Hematopoietic multipotent progenitor cell treated with erythropoietin and hydrocortisone succinate and interleukin-3 and kit ligand, for 4 days (in vitro differentiated cells): ENCODE measurements around the gene MRPS15.
A peak's percentile ranks its signal among the peaks of the same experiment; 100 is the strongest.

Experiments
- DNase-seq: peaks from one replicate; pipeline ENCODE4 v3.0.0-alpha.2; 2015

The MRPS15 gene

DNA sequence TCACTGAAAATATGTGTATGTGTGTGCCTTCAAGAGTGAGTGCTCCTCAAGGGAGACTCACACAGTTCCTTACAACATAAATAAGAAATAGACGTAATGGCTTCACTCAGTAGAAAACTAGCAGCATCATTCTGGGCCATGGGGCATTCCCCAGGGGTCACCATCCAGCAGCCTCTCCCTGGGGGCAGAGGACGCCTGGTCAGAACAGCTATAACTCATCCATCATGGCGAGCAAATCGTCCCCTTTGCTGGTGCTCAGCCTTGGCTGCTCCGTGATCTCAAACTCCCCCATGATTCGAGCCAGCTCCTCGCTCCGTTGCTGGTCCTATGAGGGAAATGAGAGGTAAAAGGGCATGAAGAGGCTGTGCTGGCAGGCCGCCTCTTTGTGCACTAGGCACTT is 46.3 kb downstream of the MRPS15 start:
- no peak for DNase-seq

DNA sequence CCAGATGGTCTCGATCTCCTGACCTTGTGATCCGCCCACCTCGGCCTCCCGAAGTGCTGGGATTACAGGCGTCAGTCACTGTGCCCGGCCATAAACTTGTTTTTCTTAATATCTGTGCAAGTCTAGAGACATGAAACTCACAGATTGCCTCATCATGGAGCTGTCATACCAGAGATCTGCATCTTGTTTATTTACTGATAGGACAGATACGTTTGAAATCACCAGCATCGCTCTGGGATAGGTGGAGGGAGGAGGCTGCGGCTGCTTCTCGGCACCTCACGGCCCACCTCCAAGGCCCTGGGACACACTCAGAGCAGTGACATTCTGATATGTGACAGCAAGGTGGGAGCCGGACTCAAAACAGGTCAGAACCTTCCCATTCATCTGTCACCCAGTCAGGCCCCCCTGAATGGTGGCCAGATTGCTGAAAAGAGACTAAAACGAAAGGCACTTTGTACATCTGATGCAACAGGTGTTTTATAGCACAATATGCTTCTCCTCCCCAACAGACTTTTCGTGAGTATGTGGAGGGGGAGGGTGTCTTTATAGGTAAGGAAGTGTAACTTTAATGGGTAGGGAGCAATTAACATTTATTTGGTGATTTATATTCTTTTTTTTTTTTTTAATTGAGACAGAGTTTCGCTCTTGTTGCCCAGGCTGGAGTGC is 48.4 kb downstream of the MRPS15 start:
- DNase-seq: no peak

DNA sequence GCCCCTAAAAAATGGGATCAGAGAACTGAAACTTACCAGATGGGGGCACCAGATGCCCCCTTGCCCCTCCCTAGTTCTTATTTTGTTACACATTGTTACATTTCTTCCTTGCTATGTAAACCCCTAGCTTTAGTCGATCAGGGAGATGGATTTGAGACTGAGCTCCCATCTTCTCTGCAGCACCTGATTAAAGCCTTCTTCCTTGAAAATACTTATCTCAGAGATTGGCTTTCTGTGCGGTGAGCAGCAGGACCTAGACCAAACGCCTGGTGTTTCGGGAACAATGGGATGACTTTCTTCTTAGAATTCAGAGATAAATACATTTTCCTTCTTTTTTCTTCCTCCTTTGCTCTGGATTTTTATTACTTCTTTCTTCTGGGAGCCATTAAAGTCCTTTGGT is 49.8 kb downstream of the MRPS15 start:
- no peak for DNase-seq

DNA sequence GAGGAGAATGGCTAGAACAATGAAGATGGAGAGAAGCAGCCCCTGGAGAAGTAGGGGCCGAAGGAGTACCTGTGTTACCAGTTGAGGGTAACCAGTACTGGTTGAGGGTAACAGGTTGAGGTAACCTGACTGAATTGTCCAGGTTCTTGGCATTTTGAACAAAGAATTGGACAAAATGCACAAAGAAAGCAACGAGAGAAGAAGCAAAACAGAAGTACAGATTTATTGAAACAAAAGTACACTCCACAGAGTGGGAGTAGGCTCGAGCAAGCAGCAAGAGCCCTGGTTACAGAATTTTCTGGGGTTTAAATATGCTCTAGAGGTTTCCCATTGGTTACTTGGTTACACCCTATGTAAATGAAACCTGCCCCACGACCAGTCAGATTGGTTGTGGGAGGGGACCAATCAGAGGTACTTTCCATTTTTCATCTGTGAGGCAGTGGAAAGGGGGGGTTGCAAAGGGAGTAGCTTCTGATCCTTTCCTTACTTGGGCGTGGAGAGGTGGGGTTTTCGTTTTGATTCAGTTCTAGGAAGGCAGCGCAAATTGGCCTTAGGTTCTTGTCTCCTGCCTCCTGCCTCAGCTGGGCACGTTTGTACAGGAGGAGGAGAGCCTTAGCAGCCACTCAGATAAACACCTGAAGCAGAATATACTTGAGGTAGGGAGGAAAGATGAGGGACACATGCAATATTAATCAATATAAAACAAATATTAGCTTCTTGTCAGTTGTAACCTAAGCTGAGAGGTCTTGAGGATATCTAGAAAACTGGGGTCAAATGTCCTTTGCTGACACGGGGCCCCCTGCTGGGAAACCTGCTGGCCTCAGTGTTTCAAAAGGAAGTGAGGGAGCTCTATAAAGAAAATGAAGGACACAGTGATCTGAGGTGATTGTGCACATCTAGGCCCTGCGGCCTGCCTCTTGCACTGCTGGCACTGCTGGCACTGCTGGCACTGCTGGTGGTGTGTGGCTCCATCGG is 52.2 kb downstream of the MRPS15 start:
- peak; percentile 88 for DNase-seq

DNA sequence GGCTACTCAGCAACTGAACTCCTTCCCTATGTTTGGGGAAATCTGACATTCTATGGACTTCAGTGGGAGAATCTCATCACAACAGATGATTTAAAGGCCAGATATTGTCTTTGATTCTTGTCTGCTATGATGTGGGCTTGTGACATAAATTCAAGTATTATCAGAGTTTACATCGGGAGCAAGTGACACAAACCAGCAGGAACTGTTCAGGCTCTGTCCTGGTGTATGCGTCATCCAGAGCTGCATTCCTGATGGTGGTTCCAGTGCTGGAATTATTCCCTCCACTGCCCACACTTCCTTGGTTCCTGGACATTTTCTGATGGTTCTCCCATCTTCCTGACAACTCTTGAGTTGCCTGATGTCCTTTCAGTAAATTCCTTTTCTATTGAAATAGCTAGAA is 55.7 kb downstream of the MRPS15 start:
- DNase-seq: no peak

DNA sequence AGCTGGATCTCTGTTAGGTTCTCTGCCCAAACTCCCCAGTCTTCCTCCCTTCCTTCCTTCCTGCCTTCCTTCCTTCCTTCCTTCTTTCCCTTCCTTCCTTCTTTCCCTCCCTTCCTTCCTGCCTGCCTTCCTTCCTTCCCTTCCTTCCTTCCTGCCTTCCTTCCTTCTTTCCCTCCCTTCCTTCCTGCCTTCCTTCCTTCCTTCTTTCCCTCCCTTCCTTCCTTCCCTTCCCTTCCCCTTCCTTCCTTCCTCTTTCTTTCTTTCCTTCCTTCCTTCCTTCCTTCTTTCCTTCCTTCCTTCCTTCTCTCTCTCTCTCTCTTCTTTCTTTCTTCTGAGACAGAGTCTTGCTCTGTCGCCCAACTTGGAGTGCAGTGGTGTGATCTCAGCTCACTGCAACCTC is 57.7 kb downstream of the MRPS15 start:
- no peak for DNase-seq
